Naive thymus-derived CD8-positive, alpha-beta T cell (primary cell): ENCODE results near the gene ZNF892. TPM values are rescaled to one million over a fixed set of nuclear protein-coding genes. Genes with fewer than 3 reads are reported as not detected.
A peak's percentile ranks its signal among the peaks of the same experiment; 100 is the strongest.

ENCODE experiments used
- ATAC-seq, 2 donors: fragments of 150-1000 bp; cut with Tn5 transposase in 1 of 2; sonication (Bioruptor Pico), chemical (Tn5 transposase) in 1 of 2; 1 replicate in 1 of 2; 2 replicates in 1 of 2; pipeline ENCODE4 v1.10.0; 2021; ENCODE audit warnings: mild to moderate bottlenecking in 2 of 2, moderate library complexity in 2 of 2
- POLR2A ChIA-PET: fragments of 350-600 bp; sonication (Branson Sonifier 250); formaldehyde crosslinking; loops from one replicate; lab custom pipeline; 2021; ENCODE audit warnings: antibody characterized with exemption; lab: Charles Lee
- DNase-seq, 10 donors: peaks; one replicate each; pipeline versions ENCODE4 v3.0.0 to v3.0.0-alpha.2; 2020 to 2022
- H3K27ac Mint-ChIP-seq, 10 donors: one replicate each; pipeline ENCODE4 v1.8.0; 2020 to 2022; ENCODE audit warnings: mild to moderate bottlenecking in 10 of 10, mixed read lengths in 10 of 10, moderate library complexity in 4 of 10, inconsistent platforms in 1 of 10
- H3K27me3 Mint-ChIP-seq, 5 donors: one replicate each; pipeline ENCODE4 v1.8.0; 2021 to 2022; ENCODE audit warnings: mixed read lengths in 5 of 5
- H3K36me3 Mint-ChIP-seq, 3 donors: one replicate each; pipeline ENCODE4 v1.8.0; 2020 to 2022; ENCODE audit warnings: mixed read lengths in 3 of 3, mild to moderate bottlenecking in 2 of 3, inconsistent platforms in 1 of 3
- H3K4me1 Mint-ChIP-seq, 4 donors: one replicate each; pipeline ENCODE4 v1.8.0; 2021 to 2022; ENCODE audit warnings: mixed read lengths in 4 of 4
- H3K4me3 Mint-ChIP-seq, 10 donors: one replicate each; pipeline ENCODE4 v1.8.0; 2020 to 2022; ENCODE audit warnings: mild to moderate bottlenecking in 10 of 10, mixed read lengths in 10 of 10, moderate library complexity in 6 of 10, inconsistent platforms in 1 of 10
- H3K9me3 Mint-ChIP-seq, 9 donors: one replicate each; pipeline ENCODE4 v1.8.0; 2020 to 2022; ENCODE audit warnings: mixed read lengths in 9 of 9, mild to moderate bottlenecking in 3 of 9, inconsistent platforms in 1 of 9, moderate library complexity in 1 of 9
- polyA plus RNA-seq, 3 donors: library from polyadenylated mRNA; unstranded; fragments of 300-500 nt; fragmentation: Illumina TruSeq; gene quantifications; one replicate each; pipeline ENCODE4 v1.2.3, GENCODE V29; 2021
- total RNA-seq, 8 experiments: library from RNA in 2 of 8; stranded (reverse) in 2 of 8; gene quantifications; one replicate each; pipeline ENCODE4 v1.2.3 and lab custom pipeline; 2021 to 2026

The ZNF892 gene
- total RNA-seq (1 to 10 TPM; 3.0 to 4.0 TPM), polyA plus RNA-seq (1 to 10 TPM in 1 of 3 donors, under 1 TPM in 2; 0.65 to 1.7 (median 0.88) TPM), total RNA-seq (lab: John Stamatoyannopoulos, UW) (6.4 to 18.4 (median 13.2) reads per million in 6 experiments)

GRCh38 chr2:95207111-95207961 lies at the start of gene ZNF892:
TSS of gene ZNF892 (plus strand) at chr2:95207521. CDS start at chr2:95207816, 295 bp downstream.
- Mint-ChIP-seq H3K27me3 (no peaks in the 10 kb centered on the region), H3K27ac (peak within 1 kb of the TSS; percentile 81 to 95 (median 89)), H3K9me3 (peaks cover 0 to 35% (median 27%) of the 10 kb centered on the region in 9 donors), H3K4me3 (peak within 1 kb of the TSS; percentile 91 to 97 (median 94)), H3K4me1 (peaks cover 13 to 32% (median 27%) of the 10 kb centered on the region in 4 donors), H3K36me3 (peaks cover 31 to 44% (median 37%) of the 10 kb centered on the region in 3 donors)
- POLR2A ChIA-PET: interaction anchor here (0.5 to 0.9 kb wide), 2 partner anchors 12 to 42 kb away, joined by 3 read pairs; partner anchors contain the start of gene ZNF2
- ATAC-seq: peak; percentile 93 to 95
- DNase-seq: peak; percentile 57 to 83 (median 68)

GRCh38 chr2:95158441-95158840 lies 48.9 kb upstream of the ZNF892 start:
- peak overlapping the region in 9 of 10 donors; percentile 44 to 87 (median 80) for H3K27ac Mint-ChIP-seq
- ATAC-seq (no peak), DNase-seq (no peak)
- no peaks in the 10 kb centered on the region for H3K27me3 Mint-ChIP-seq
- H3K4me3 Mint-ChIP-seq: peak overlapping the region; percentile 69 to 89 (median 80)
- H3K9me3 Mint-ChIP-seq: peaks cover 0 to 36% (median 17%) of the 10 kb centered on the region in 9 donors
- H3K36me3 Mint-ChIP-seq: peaks cover 28 to 45% (median 34%) of the 10 kb centered on the region in 3 donors
- H3K4me1 Mint-ChIP-seq: peaks cover 3 to 23% (median 18%) of the 10 kb centered on the region in 4 donors
- POLR2A ChIA-PET: interaction anchor here (1.3 to 3.3 kb wide), 5 partner anchors 36 to 136 kb away, joined by 4 to 42 read pairs (median 15); partner anchors contain the start of genes MAL and MRPS5

- peaks cover 25 to 39% (median 28%) of the 10 kb centered on the region in 3 donors for H3K36me3 Mint-ChIP-seq
- H3K27me3 Mint-ChIP-seq: no peaks in the 10 kb centered on the region
- peak overlapping the region; percentile 78 to 89 (median 82) for H3K4me3 Mint-ChIP-seq
- peak overlapping the region in 8 of 10 donors; percentile 59 to 90 (median 72) for H3K27ac Mint-ChIP-seq
- H3K4me1 Mint-ChIP-seq: peaks cover 3 to 25% (median 21%) of the 10 kb centered on the region in 4 donors
- DNase-seq (peak in 4 of 10 donors; percentile 7 to 44 (median 40)), ATAC-seq (peak; percentile 62 to 71)
- H3K9me3 Mint-ChIP-seq: peaks cover 0 to 30% (median 14%) of the 10 kb centered on the region in 9 donors
- POLR2A ChIA-PET: interaction anchor here (0.6 to 3.3 kb wide), 9 partner anchors 33 to 137 kb away, joined by 3 to 42 read pairs (median 6); partner anchors contain the start of genes MAL and MRPS5
Observed at GRCh38 chr2:95158891-95159619, 48.3 kb upstream of the ZNF892 start.

- Mint-ChIP-seq H3K36me3 (peaks cover 17 to 31% (median 20%) of the 10 kb centered on the region in 3 donors), H3K27me3 (no peaks in the 10 kb centered on the region), H3K9me3 (peaks cover 0 to 21% (median 9%) of the 10 kb centered on the region in 9 donors), H3K4me1 (peaks cover 3 to 32% (median 29%) of the 10 kb centered on the region in 4 donors), H3K4me3 (peak within 1 kb of the TSS; percentile 86 to 95 (median 90)), H3K27ac (peak within 1 kb of the TSS; percentile 84 to 94 (median 92))
- ATAC-seq (peak; percentile 84 to 88), DNase-seq (peak; percentile 69 to 81 (median 76))
- POLR2A ChIA-PET: interaction anchor here (0.8 to 3.3 kb wide), 8 partner anchors 37 to 137 kb away, joined by 3 to 42 read pairs (median 10); partner anchors contain the start of genes MAL and MRPS5
Observed at GRCh38 chr2:95159690-95160449, 47.5 kb upstream of the ZNF892 start, which contains the start of gene ZNF514. TSS of gene ZNF514 (minus strand) at chr2:95159848. CDS start at chr2:95153253, 6,595 bp downstream.

DNA sequence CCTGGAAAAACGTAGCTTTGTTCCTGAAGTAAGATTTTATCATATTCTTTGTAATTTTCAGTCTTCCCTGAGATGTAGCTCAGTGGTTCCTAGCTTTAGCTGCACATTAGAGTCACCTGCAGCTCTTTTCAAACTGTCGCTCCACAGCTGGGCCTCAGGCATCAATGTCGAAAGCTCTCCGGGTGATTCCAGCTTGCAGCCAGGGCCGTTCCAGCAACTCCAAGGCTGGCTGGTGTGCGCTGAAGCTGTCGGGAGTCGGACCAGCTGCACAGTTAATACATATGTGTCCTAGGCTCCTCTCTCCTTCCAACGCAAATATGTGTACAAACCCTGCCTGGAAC lies 42.3 kb upstream of the ZNF892 start:
- peak; percentile 11 to 15 for ATAC-seq
- DNase-seq: peak in 1 of 10 donors; percentile 10
- H3K27me3 Mint-ChIP-seq: no peaks in the 10 kb centered on the region
- peak overlapping the region; percentile 97 to 99 (median 98) for H3K27ac Mint-ChIP-seq
- peaks cover 13 to 56% (median 41%) of the 10 kb centered on the region in 4 donors for H3K4me1 Mint-ChIP-seq
- peak overlapping the region; percentile 97 to 100 (median 100) for H3K4me3 Mint-ChIP-seq
- peaks cover 0 to 6% (median 0%) of the 10 kb centered on the region in 9 donors for H3K9me3 Mint-ChIP-seq
- H3K36me3 Mint-ChIP-seq: peaks cover 0 to 9% (median 0%) of the 10 kb centered on the region in 3 donors
- POLR2A ChIA-PET: interaction anchor here (1.0 to 3.0 kb wide), 7 partner anchors 42 to 142 kb away, joined by 3 to 26 read pairs (median 4); partner anchors contain the start of genes MRPS5 and ZNF892

- peaks cover 0 to 11% (median 0%) of the 10 kb centered on the region in 9 donors for H3K9me3 Mint-ChIP-seq
- peak within 1 kb of the TSS; percentile 97 to 100 (median 100) for H3K4me3 Mint-ChIP-seq
- peak within 1 kb of the TSS; percentile 97 to 99 (median 98) for H3K27ac Mint-ChIP-seq
- POLR2A ChIA-PET: interaction anchor here (1.0 to 3.0 kb wide), 6 partner anchors 42 to 143 kb away, joined by 3 to 26 read pairs (median 4); partner anchors contain the start of genes MRPS5 and ZNF892
- peaks cover 13 to 52% (median 39%) of the 10 kb centered on the region in 4 donors for H3K4me1 Mint-ChIP-seq
- H3K27me3 Mint-ChIP-seq: no peaks in the 10 kb centered on the region
- H3K36me3 Mint-ChIP-seq: peaks cover 0 to 13% (median 0%) of the 10 kb centered on the region in 3 donors
- ATAC-seq (peak; percentile 93 to 95), DNase-seq (peak; percentile 95 to 99 (median 96))
Observed at GRCh38 chr2:95165371-95166064, 41.8 kb upstream of the ZNF892 start, which contains the start of gene ZNF2. TSS of gene ZNF2 (plus strand) at chr2:95165809. CDS start at chr2:95176227, 10,418 bp downstream.

DNA sequence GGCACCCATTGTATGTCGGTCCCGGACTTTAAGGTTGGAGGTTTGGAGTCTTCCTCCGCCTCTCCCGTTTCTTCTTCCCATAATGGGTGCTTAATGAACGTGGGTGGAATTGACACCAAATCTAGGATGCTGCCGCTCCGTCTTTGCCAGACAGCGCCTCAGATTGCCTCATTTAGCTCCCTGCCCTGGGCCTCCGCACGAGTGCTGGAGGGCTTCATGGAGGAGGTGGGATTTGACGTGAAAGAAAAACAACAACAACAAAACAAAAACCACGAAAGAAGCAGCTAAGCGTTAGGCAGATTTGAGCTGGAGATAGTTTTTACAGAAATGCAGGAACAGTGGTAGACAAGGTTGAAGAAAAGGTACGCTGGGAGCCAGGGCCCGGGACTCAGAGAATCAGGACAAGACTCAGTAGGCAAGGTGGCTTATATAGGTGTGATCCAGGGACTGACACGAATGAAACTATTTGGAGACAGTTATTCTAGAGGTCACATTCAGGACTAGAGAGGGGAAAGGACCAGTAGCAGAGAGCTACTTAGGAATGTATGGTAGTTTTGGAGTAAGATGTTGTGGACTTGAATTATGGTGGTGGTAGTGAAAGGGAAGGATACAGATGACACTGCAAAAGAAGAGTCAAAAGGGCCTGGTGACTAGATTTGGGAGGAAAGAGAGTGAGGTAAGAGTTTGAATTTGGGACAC lies 41.1 kb upstream of the ZNF892 start:
- Mint-ChIP-seq H3K27ac (peak overlapping the region; percentile 97 to 99 (median 98)), H3K36me3 (peaks cover 0 to 16% (median 0%) of the 10 kb centered on the region in 3 donors), H3K4me3 (peak overlapping the region; percentile 97 to 100 (median 100)), H3K4me1 (peaks cover 13 to 52% (median 39%) of the 10 kb centered on the region in 4 donors), H3K27me3 (no peaks in the 10 kb centered on the region), H3K9me3 (peaks cover 0 to 17% (median 2%) of the 10 kb centered on the region in 9 donors)
- no peak for DNase-seq
- POLR2A ChIA-PET: interaction anchor here (1.1 to 3.0 kb wide), 3 partner anchors 41 to 143 kb away, joined by 3 to 26 read pairs (median 4); partner anchors contain the start of genes MRPS5 and ZNF892
- ATAC-seq: peak; percentile 15

DNA sequence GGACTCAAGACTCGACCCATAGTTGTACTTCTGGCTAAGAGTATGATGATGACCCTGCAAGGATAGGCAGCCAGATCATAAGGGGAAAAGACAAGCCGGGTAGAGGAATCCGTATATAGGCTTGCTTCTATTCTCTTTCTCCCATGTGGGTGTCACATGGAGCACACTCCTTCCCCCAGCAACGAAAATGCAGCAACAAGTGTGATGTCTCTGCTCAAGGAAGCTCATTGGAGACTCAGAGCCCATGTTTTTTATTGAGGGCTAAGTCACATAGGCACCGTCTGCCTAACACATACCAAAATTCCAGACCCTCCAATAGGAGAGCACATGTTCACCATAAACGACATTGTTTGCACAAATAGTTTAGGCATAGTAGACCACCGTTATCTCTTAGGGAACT lies 35.4 kb upstream of the ZNF892 start:
- ATAC-seq (no peak), DNase-seq (no peak)
- peaks cover 0 to 41% (median 0%) of the 10 kb centered on the region in 9 donors for H3K9me3 Mint-ChIP-seq
- POLR2A ChIA-PET: no interaction called here
- no peaks in the 10 kb centered on the region for H3K27me3 Mint-ChIP-seq
- H3K36me3 Mint-ChIP-seq: peaks cover 7 to 32% (median 8%) of the 10 kb centered on the region in 3 donors
- peak overlapping the region in 2 of 10 donors; percentile 29 to 55 for H3K27ac Mint-ChIP-seq
- H3K4me1 Mint-ChIP-seq: peaks cover 6 to 28% (median 12%) of the 10 kb centered on the region in 4 donors
- peak overlapping the region in 1 of 10 donors; percentile 39 for H3K4me3 Mint-ChIP-seq

DNA sequence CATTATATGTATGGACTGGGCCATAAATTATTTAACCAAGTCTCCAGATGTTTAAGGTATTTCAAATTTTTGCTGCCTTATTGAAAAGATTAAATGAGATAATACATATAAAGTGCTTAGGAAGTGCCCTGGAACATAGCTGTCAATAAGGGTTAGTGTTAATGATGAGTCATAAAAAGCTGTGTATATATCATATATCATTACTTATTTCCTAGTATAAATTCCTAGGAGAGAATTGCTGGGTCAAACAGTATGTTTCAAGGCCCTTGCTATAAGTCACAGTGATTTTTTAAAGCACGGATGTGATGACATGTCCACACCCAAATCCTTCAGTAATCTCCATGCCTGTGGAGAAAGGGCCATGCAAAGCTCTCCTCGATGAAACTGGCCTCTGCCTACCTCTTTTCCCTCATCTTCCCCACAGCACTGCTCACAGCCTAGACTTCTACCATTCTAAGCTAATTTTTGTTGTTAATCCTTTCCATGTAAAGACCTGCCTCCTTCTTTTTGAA lies 33.2 kb upstream of the ZNF892 start:
- Mint-ChIP-seq H3K27ac (no peak overlapping the region), H3K4me1 (peaks cover 0 to 13% (median 8%) of the 10 kb centered on the region in 4 donors), H3K4me3 (no peak overlapping the region), H3K9me3 (peaks cover 0 to 53% (median 11%) of the 10 kb centered on the region in 9 donors), H3K36me3 (peaks cover 24 to 54% (median 26%) of the 10 kb centered on the region in 3 donors), H3K27me3 (no peaks in the 10 kb centered on the region)
- ATAC-seq (no peak), DNase-seq (no peak)
- POLR2A ChIA-PET: no interaction called here

DNA sequence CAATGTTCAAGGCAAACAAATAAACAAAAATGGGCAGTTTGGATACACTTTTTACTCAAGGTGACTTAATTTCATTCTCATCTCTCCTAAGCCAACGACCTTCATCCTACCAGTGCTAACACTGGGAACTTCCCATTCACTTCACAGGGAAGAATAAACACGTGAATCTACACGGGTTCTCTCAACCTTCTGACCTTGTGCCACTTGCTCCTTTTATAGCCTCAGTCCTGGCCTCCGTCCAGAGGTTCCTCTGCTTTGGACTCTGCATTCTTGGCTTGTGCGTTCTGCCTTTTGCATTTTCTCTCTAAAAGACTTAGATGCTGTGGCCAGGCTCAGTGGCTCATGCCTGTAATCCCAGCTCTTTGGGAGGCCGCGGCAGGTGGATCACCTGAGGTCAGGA lies 27.9 kb upstream of the ZNF892 start:
- Mint-ChIP-seq H3K27me3 (no peaks in the 10 kb centered on the region), H3K36me3 (peaks cover 60 to 86% (median 72%) of the 10 kb centered on the region in 3 donors), H3K4me3 (no peak overlapping the region), H3K27ac (no peak overlapping the region), H3K4me1 (peaks cover 0 to 3% (median 1%) of the 10 kb centered on the region in 4 donors), H3K9me3 (peaks cover 0 to 72% (median 26%) of the 10 kb centered on the region in 9 donors)
- ATAC-seq (no peak), DNase-seq (no peak)
- POLR2A ChIA-PET: no interaction called here
